ENCODE data around the gene VPS35L.

DNA sequence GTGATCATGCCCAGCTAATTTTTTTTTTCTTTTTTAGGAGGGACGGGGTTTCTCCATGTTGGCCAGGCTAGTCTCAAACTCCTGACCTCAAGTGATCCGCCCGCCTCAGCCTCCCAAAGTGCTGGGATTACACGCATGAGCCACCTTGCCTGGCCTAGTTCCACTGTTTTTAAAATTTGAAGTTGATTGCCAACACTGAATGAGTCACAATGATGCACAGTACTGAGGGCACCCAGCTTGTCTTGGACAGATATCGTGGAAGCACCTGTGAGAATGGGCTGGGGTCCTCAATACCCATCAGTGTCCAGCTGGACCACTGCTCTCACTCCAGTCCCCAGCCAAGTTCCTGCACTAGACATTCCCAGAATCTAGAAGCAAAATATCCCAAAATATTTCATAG lies 160.1 kb downstream of the VPS35L start:
- TF ChIP-seq EZH2 (IDR thresholded peaks at IDR 0.05; ENCODE audit: borderline replicate concordance, insufficient read depth, low read depth, low read length, poor library complexity, severe bottlenecking): no peak
- TF ChIP-seq, protein P1, sequence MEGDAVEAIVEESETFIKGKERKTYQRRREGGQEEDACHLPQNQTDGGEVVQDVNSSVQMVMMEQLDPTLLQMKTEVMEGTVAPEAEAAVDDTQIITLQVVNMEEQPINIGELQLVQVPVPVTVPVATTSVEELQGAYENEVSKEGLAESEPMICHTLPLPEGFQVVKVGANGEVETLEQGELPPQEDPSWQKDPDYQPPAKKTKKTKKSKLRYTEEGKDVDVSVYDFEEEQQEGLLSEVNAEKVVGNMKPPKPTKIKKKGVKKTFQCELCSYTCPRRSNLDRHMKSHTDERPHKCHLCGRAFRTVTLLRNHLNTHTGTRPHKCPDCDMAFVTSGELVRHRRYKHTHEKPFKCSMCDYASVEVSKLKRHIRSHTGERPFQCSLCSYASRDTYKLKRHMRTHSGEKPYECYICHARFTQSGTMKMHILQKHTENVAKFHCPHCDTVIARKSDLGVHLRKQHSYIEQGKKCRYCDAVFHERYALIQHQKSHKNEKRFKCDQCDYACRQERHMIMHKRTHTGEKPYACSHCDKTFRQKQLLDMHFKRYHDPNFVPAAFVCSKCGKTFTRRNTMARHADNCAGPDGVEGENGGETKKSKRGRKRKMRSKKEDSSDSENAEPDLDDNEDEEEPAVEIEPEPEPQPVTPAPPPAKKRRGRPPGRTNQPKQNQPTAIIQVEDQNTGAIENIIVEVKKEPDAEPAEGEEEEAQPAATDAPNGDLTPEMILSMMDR (IDR thresholded peaks at IDR 0.05): no peak
